Measurements from ENCODE around the gene PLB1.

Gene PLB1

GRCh38 chr2:28568036-28568435 lies 72.2 kb downstream of the PLB1 start:
- DNase-seq = no peak

GRCh38 chr2:28568533-28568932 lies 72.7 kb downstream of the PLB1 start:
- no peak for DNase-seq

GRCh38 chr2:28570431-28570830 lies 74.6 kb downstream of the PLB1 start:
- no peak for DNase-seq

GRCh38 chr2:28576714-28577113 lies 80.9 kb downstream of the PLB1 start:
- DNase-seq = no peak

- no peak for DNase-seq
Measured at GRCh38 chr2:28577791-28578680, 82.2 kb downstream of the PLB1 start.

GRCh38 chr2:28578774-28579173 lies 82.9 kb downstream of the PLB1 start:
- DNase-seq = no peak

- DNase-seq = no peak
Measured at GRCh38 chr2:28579606-28580005, 83.7 kb downstream of the PLB1 start.

GRCh38 chr2:28580078-28580477 lies 84.2 kb downstream of the PLB1 start:
- DNase-seq = no peak

GRCh38 chr2:28581312-28581711 lies 85.5 kb downstream of the PLB1 start:
- no peak for DNase-seq

GRCh38 chr2:28582152-28582551 lies 86.3 kb downstream of the PLB1 start:
- no peak for DNase-seq

GRCh38 chr2:28582595-28582994 lies 86.7 kb downstream of the PLB1 start:
- no peak for DNase-seq

GRCh38 chr2:28583899-28584553 lies 88.2 kb downstream of the PLB1 start:
- peak; percentile 68 for DNase-seq

GRCh38 chr2:28586867-28587266 lies 91.0 kb downstream of the PLB1 start:
- DNase-seq = peak; percentile 56

GRCh38 chr2:28587526-28588291 lies 91.8 kb downstream of the PLB1 start:
- no peak for DNase-seq

GRCh38 chr2:28588292-28588670 lies 92.4 kb downstream of the PLB1 start:
- DNase-seq = no peak

GRCh38 chr2:28589746-28590463 lies 94.0 kb downstream of the PLB1 start:
- no peak for DNase-seq

GRCh38 chr2:28590496-28591301 lies 94.8 kb downstream of the PLB1 start:
- DNase-seq = no peak

- DNase-seq = no peak
Measured at GRCh38 chr2:28591711-28592335, 96.0 kb downstream of the PLB1 start.

GRCh38 chr2:28592481-28592880 lies 96.6 kb downstream of the PLB1 start:
- DNase-seq = no peak

GRCh38 chr2:28593160-28593755 lies 97.4 kb downstream of the PLB1 start:
- no peak for DNase-seq

GRCh38 chr2:28594000-28594331 lies 98.1 kb downstream of the PLB1 start:
- DNase-seq = no peak
